ENCODE results near the gene EFNA4. TPM values are rescaled to one million over a fixed set of nuclear protein-coding genes. Genes with fewer than 3 reads are reported as not detected.

Gene EFNA4
- total and polyA plus RNA-seq, 2 of the 8 experiments (the other 6 are each of a cell fraction or from before 2014, with no cell fraction given): 21.9 to 23.9 TPM

DNA sequence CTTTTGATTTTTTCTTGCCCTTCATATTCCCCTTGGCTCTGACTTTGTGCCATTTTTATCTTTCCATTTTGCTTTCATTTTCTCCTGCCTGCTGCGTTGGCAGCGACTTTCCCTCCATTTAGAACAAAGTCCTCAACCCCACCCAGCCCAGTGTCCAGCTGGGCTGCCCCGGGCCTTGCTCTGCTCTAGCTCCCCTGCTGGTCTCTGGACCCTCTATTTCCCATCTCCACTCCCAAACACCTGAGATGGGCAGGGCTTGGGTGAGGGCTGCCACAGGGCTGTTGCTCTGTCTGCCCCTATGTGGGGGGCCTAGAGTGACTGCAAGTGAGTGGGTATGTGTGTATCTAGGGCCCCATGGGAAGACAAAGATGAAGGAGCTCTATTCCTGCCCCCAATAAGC lies 19.7 kb upstream of the EFNA4 start (continued):
- TF ChIP-seq, protein P1, sequence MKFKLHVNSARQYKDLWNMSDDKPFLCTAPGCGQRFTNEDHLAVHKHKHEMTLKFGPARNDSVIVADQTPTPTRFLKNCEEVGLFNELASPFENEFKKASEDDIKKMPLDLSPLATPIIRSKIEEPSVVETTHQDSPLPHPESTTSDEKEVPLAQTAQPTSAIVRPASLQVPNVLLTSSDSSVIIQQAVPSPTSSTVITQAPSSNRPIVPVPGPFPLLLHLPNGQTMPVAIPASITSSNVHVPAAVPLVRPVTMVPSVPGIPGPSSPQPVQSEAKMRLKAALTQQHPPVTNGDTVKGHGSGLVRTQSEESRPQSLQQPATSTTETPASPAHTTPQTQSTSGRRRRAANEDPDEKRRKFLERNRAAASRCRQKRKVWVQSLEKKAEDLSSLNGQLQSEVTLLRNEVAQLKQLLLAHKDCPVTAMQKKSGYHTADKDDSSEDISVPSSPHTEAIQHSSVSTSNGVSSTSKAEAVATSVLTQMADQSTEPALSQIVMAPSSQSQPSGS (IDR thresholded peaks at IDR 0.05; ENCODE audit: low read length): no peak
- no peak for TF ChIP-seq MAFK (IDR thresholded peaks at IDR 0.05; ENCODE audit: low read depth, low read length)

Data from H1 (cell line).